Neural cell (in vitro differentiated cells): ENCODE measurements around the gene USP31. TPM values are rescaled to one million over a fixed set of nuclear protein-coding genes. Genes with fewer than 3 reads are reported as not detected.

Experiments
- H2AFZ ChIP-seq: fragments of 200-600, 300-800 bp; sonication (generic), shearing (Covaris generic); 2 replicates; pipeline ENCODE4 v1.6.0; 2014; ENCODE audit warnings: low read depth, mild to moderate bottlenecking, antibody characterized with exemption, low read length, moderate library complexity
- H3F3A ChIP-seq: fragments of 200-600 bp; shearing (Covaris generic); 2 replicates; pipeline ENCODE4 v1.6.1; 2016; ENCODE audit warnings: mild to moderate bottlenecking, moderate library complexity, mixed read lengths, antibody characterized with exemption, low read length; ENCODE audit not compliant: insufficient read depth, poor library complexity, severe bottlenecking
- H3K27ac ChIP-seq: fragments of 200-600, 300-800 bp; sonication (generic), shearing (Covaris generic); 2 replicates; pipeline ENCODE4 v1.5.1; 2014; ENCODE audit warnings: mild to moderate bottlenecking, low read length, moderate library complexity
- H3K27me3 ChIP-seq: fragments of 300-800, 200-600 bp; sonication (generic), shearing (Covaris generic); 2 replicates; pipeline ENCODE4 v1.6.0; 2014; ENCODE audit warnings: mild to moderate bottlenecking, low read depth, low read length, moderate library complexity; ENCODE audit not compliant: insufficient read depth
- H3K36me3 ChIP-seq: fragments of 300-800, 200-600 bp; sonication (generic), shearing (Covaris generic); 2 replicates; pipeline ENCODE4 v1.5.1; 2014; ENCODE audit warnings: mild to moderate bottlenecking, antibody characterized with exemption, low read length, moderate library complexity; ENCODE audit not compliant: insufficient read depth
- H3K4me2 ChIP-seq: fragments of 300-800, 200-600 bp; sonication (generic), shearing (Covaris generic); 2 replicates; pipeline ENCODE4 v1.6.0; 2014; ENCODE audit warnings: mild to moderate bottlenecking, low read length
- H3K4me3 ChIP-seq: fragments of 300-800, 200-600 bp; sonication (generic), shearing (Covaris generic); 2 replicates; pipeline ENCODE4 v1.5.1; 2014; ENCODE audit warnings: mild to moderate bottlenecking, low read length, moderate library complexity
- H3K79me2 ChIP-seq: fragments of 200-600 bp; shearing (Covaris generic); replicated peaks from 2 replicates; pipeline ENCODE4 v1.6.0; 2014; ENCODE audit warnings: mild to moderate bottlenecking, low read length, moderate library complexity; ENCODE audit not compliant: insufficient read depth
- H3K9ac ChIP-seq: fragments of 300-800, 200-600 bp; sonication (generic), shearing (Covaris generic); 2 replicates; pipeline ENCODE4 v1.6.1; 2016; ENCODE audit warnings: mild to moderate bottlenecking, low read length, mixed read lengths
- H3K9me2 ChIP-seq: fragments of 200-600 bp; shearing (Covaris generic); 2 replicates; pipeline ENCODE4 v1.6.1; 2016; ENCODE audit warnings: mild to moderate bottlenecking, low read length, mixed read lengths; ENCODE audit not compliant: insufficient read depth
- H3K9me3 ChIP-seq: fragments of 200-600, 300-800 bp; sonication (generic), shearing (Covaris generic); 2 replicates; pipeline ENCODE4 v1.6.1; 2016; ENCODE audit warnings: mild to moderate bottlenecking, mixed run types, low read length, moderate library complexity, mixed read lengths
- H4K20me1 ChIP-seq: fragments of 200-600 bp; shearing (Covaris generic); 2 replicates; pipeline ENCODE4 v1.6.1; 2016; ENCODE audit warnings: mild to moderate bottlenecking, mixed run types; ENCODE audit not compliant: insufficient read depth
- CTCF ChIP-seq: fragments of 450-650 bp; IDR thresholded peaks from 2 replicates; pipeline ENCODE4 v1.5.1; 2014; ENCODE audit warnings: antibody characterized with exemption, mild to moderate bottlenecking, moderate library complexity; ENCODE audit not compliant: poor library complexity, severe bottlenecking
- EP300 ChIP-seq: fragments of 450-650 bp; conservative IDR thresholded peaks from 2 replicates; pipeline ENCODE4 v1.6.1; 2014; ENCODE audit warnings: antibody characterized with exemption, mild to moderate bottlenecking, moderate library complexity; ENCODE audit not compliant: poor library complexity, severe bottlenecking
- EZH2 ChIP-seq: fragments of 200-600, 300-800 bp; shearing (Covaris generic), sonication (generic); IDR thresholded peaks from 2 replicates; pipeline ENCODE4 v1.6.1; 2014; ENCODE audit warnings: antibody characterized with exemption, low read length, borderline replicate concordance, mild to moderate bottlenecking; ENCODE audit not compliant: insufficient read depth, poor library complexity, severe bottlenecking
- MXI1 ChIP-seq: fragments of 450-650 bp; conservative IDR thresholded peaks from 2 replicates; pipeline ENCODE4 v1.6.1; 2014; ENCODE audit warnings: antibody characterized with exemption, mild to moderate bottlenecking; ENCODE audit not compliant: poor library complexity, severe bottlenecking
- POLR2AphosphoS5 ChIP-seq: IDR thresholded peaks from 2 replicates; pipeline ENCODE4 v1.6.1; 2012
- RAD21 ChIP-seq: fragments of 450-650 bp; conservative IDR thresholded peaks from 2 replicates; pipeline ENCODE4 v1.6.1; 2014; ENCODE audit warnings: antibody characterized with exemption, mild to moderate bottlenecking, moderate library complexity
- SMC3 ChIP-seq: fragments of 450-650 bp; conservative IDR thresholded peaks from 2 replicates; pipeline ENCODE4 v1.6.1; 2014; ENCODE audit warnings: antibody characterized with exemption, mild to moderate bottlenecking, moderate library complexity; ENCODE audit not compliant: poor library complexity
- TAF1 ChIP-seq: IDR thresholded peaks from 2 replicates; pipeline ENCODE4 v1.6.1; 2012; ENCODE audit warnings: low read depth
- polyA plus RNA-seq: library from polyadenylated mRNA; depleted of rRNA; stranded (reverse); fragments of >200 nt; gene quantifications from 2 replicates; pipeline ENCODE4 v1.2.3, GENCODE V29; 2014
- TF ChIP-seq, protein P1 (sequence below): IDR thresholded peaks from 2 replicates; pipeline ENCODE4 v1.6.1; 2012; ENCODE audit warnings: borderline replicate concordance

Gene USP31
- polyA plus RNA-seq, 1 donor from 2014 or later = 5.8 TPM

DNA sequence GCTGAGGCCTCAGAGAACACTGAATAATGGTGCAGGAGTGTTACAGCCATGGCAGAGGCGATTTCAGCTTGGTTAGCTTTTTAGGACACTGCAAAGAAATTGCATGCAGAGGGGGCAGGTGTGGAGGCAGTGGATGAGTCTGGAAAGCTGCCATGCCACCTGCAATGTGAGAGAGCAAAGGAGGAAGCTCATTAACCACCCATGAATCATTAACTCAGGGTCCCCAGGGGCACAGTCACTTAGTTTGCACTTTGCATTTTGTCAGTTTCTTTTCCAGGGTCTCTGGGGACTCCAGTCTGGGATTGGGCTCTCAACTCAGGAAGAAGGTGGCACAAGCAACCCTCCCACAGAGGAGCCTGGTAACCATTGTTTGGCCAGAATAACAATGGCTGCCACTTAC, 132.9 kb downstream of the USP31 start:
- H3K79me2 ChIP-seq = no peaks in the 10 kb centered on the region
- H3K9me2 ChIP-seq = no peaks in the 10 kb centered on the region
- H3K36me3 ChIP-seq = no peaks in the 10 kb centered on the region
- H3K27ac ChIP-seq = no peak overlapping the region
- H4K20me1 ChIP-seq = no peaks in the 10 kb centered on the region
- no peak overlapping the region for H2AFZ ChIP-seq
- no peak overlapping the region for H3K9ac ChIP-seq
- no peaks in the 10 kb centered on the region for H3F3A ChIP-seq
- H3K4me2 ChIP-seq = no peak overlapping the region
- TF ChIP-seq CTCF (no peak), EP300 (no peak), SMC3 (no peak), MXI1 (no peak), RAD21 (no peak), POLR2AphosphoS5 (no peak), TAF1 (no peak), EZH2 (no peak)
- TF ChIP-seq, protein P1, sequence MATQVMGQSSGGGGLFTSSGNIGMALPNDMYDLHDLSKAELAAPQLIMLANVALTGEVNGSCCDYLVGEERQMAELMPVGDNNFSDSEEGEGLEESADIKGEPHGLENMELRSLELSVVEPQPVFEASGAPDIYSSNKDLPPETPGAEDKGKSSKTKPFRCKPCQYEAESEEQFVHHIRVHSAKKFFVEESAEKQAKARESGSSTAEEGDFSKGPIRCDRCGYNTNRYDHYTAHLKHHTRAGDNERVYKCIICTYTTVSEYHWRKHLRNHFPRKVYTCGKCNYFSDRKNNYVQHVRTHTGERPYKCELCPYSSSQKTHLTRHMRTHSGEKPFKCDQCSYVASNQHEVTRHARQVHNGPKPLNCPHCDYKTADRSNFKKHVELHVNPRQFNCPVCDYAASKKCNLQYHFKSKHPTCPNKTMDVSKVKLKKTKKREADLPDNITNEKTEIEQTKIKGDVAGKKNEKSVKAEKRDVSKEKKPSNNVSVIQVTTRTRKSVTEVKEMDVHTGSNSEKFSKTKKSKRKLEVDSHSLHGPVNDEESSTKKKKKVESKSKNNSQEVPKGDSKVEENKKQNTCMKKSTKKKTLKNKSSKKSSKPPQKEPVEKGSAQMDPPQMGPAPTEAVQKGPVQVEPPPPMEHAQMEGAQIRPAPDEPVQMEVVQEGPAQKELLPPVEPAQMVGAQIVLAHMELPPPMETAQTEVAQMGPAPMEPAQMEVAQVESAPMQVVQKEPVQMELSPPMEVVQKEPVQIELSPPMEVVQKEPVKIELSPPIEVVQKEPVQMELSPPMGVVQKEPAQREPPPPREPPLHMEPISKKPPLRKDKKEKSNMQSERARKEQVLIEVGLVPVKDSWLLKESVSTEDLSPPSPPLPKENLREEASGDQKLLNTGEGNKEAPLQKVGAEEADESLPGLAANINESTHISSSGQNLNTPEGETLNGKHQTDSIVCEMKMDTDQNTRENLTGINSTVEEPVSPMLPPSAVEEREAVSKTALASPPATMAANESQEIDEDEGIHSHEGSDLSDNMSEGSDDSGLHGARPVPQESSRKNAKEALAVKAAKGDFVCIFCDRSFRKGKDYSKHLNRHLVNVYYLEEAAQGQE = no peak
- H3K27me3 ChIP-seq = no peaks in the 10 kb centered on the region
- H3K9me3 ChIP-seq = no peaks in the 10 kb centered on the region
- no peak overlapping the region for H3K4me3 ChIP-seq

DNA sequence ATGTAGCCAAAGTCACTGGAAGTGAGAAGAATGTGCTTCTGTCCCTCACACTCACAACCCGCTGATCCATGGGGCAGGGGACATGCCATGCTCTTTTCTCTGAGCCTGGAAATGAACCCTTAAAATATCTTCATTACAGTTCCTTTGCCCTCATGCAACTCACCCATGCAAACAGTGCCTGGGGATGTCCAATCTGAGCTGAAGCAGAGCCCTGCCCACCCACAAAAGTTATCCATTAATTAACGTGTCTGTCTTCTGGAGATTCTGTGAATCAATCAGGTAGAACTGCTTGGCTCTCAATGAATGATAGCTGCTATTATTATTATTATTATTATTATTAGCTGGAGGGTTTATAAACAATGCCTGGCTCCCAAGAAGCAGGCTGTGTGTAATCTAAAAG, 133.7 kb downstream of the USP31 start:
- H3K4me2 ChIP-seq = no peak overlapping the region
- no peaks in the 10 kb centered on the region for H3K36me3 ChIP-seq
- H3K9me2 ChIP-seq = no peaks in the 10 kb centered on the region
- no peak overlapping the region for H3K9ac ChIP-seq
- H3K27me3 ChIP-seq = no peaks in the 10 kb centered on the region
- H3F3A ChIP-seq = no peaks in the 10 kb centered on the region
- no peak overlapping the region for H3K27ac ChIP-seq
- H2AFZ ChIP-seq = no peak overlapping the region
- TF ChIP-seq SMC3 (no peak), MXI1 (no peak), EZH2 (no peak), RAD21 (no peak), EP300 (no peak), TAF1 (no peak), POLR2AphosphoS5 (no peak), CTCF (no peak)
- TF ChIP-seq, protein P1 = no peak
- no peaks in the 10 kb centered on the region for H4K20me1 ChIP-seq
- H3K79me2 ChIP-seq = no peaks in the 10 kb centered on the region
- no peak overlapping the region for H3K4me3 ChIP-seq
- no peaks in the 10 kb centered on the region for H3K9me3 ChIP-seq
